ENCODE data around the gene FRMD4A.

DNA sequence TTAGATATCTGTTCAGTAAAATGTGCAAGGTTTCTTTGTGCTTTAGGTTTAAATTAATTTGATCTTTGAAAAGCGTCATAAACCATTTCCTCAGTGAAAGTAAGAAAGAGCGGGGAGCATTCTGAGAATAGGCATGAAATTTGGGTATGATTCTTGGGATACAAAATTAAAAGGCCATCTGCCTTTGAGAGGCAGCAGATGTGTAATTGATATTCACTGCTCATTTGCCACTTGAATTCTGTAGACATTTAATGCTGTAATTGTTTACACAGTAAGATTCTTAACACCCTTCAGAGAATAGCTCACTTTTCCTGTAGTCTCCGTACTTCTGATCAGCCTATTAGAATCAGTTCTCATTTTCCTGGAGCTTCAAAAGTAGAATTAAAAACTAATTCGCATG is 18.7 kb downstream of the FRMD4A start:
- TF ChIP-seq, protein P1, sequence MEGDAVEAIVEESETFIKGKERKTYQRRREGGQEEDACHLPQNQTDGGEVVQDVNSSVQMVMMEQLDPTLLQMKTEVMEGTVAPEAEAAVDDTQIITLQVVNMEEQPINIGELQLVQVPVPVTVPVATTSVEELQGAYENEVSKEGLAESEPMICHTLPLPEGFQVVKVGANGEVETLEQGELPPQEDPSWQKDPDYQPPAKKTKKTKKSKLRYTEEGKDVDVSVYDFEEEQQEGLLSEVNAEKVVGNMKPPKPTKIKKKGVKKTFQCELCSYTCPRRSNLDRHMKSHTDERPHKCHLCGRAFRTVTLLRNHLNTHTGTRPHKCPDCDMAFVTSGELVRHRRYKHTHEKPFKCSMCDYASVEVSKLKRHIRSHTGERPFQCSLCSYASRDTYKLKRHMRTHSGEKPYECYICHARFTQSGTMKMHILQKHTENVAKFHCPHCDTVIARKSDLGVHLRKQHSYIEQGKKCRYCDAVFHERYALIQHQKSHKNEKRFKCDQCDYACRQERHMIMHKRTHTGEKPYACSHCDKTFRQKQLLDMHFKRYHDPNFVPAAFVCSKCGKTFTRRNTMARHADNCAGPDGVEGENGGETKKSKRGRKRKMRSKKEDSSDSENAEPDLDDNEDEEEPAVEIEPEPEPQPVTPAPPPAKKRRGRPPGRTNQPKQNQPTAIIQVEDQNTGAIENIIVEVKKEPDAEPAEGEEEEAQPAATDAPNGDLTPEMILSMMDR (IDR thresholded peaks at IDR 0.05), result no peak
- TF ChIP-seq POLR2A (IDR thresholded peaks at IDR 0.05), result no peak

All from testis (tissue), 2 donors.